Endothelial cell of umbilical vein (primary cell): ENCODE results near the gene NRXN3. TPM values are rescaled to one million over a fixed set of nuclear protein-coding genes. Genes with fewer than 3 reads are reported as not detected.

Source experiments
- BruUV-seq: library from RNA; stranded (reverse); fragments of 400-500 nt; replicated peaks from 2 replicates; lab custom pipeline; 2021; lab: Mats Ljungman, UMichigan
- CTCF ChIA-PET: fragments of 300-600, 350-600 bp; sonication (Branson Sonifier 250); formaldehyde crosslinking; loops from one replicate; lab custom pipeline; 2021; ENCODE audit warnings: antibody characterized with exemption, inconsistent platforms; lab: Charles Lee
- POLR2A ChIA-PET: fragments of 300-600, 350-600 bp; sonication (Branson Sonifier 250); formaldehyde crosslinking; loops from one replicate; lab custom pipeline; 2021; ENCODE audit warnings: antibody characterized with exemption, inconsistent platforms; lab: Charles Lee
- DNase-seq: peaks from one replicate; pipeline ENCODE4 v3.0.0-alpha.2; 2011; ENCODE audit warnings: low read depth, low spot score
- FAIRE-seq: peaks from 2 replicates; lab custom pipeline; 2011; peaks lifted over from hg19 to GRCh38; lab: Jason Lieb, UNC
- H2AFZ ChIP-seq: 2 replicates; pipeline ENCODE4 v1.6.0; 2012; ENCODE audit warnings: low read depth, low read length, control low read depth, inconsistent platforms
- H3K27ac ChIP-seq: 2 replicates; pipeline ENCODE4 v1.5.1; 2011; ENCODE audit warnings: low read depth, mild to moderate bottlenecking, control low read depth, low read length, moderate library complexity; ENCODE audit not compliant: insufficient read depth
- H3K27me3 ChIP-seq, 2 experiments: 2 replicates each; pipeline versions ENCODE4 v1.6.0 to v1.6.1; 2011; ENCODE audit warnings: low read length in 2 of 2, mixed read lengths in 1 of 2; ENCODE audit not compliant: control insufficient read depth in 2 of 2, insufficient read depth in 2 of 2
- H3K36me3 ChIP-seq, 2 experiments: 2 replicates in 1 of 2; 3 replicates in 1 of 2; pipeline ENCODE4 v1.5.1; 2011; ENCODE audit warnings: low read length in 2 of 2, mild to moderate bottlenecking in 1 of 2, moderate library complexity in 1 of 2; ENCODE audit not compliant: control insufficient read depth in 2 of 2, insufficient read depth in 2 of 2; ENCODE audit errors: extremely low read depth in 1 of 2
- H3K4me1 ChIP-seq: 3 replicates; pipeline ENCODE4 v1.5.1; 2011; ENCODE audit warnings: mild to moderate bottlenecking, low read length; ENCODE audit not compliant: control insufficient read depth, insufficient read depth; ENCODE audit errors: extremely low read depth
- H3K4me2 ChIP-seq: 2 replicates; pipeline ENCODE4 v1.6.1; 2011; ENCODE audit warnings: low read length, control low read depth, mixed read lengths; ENCODE audit not compliant: insufficient read depth
- H3K4me3 ChIP-seq, 3 experiments: fragments of 200-600 bp in 1 of 3; sonication (generic), shearing (Covaris generic) in 1 of 3; replicated peaks in 1 of 3; 2 replicates each; pipeline ENCODE4 v1.5.1; 2011 to 2016; ENCODE audit warnings: control low read depth in 3 of 3, low read length in 3 of 3, mild to moderate bottlenecking in 2 of 3, inconsistent platforms in 1 of 3, low read depth in 1 of 3, moderate library complexity in 1 of 3; ENCODE audit not compliant: insufficient read depth in 1 of 3
- H3K79me2 ChIP-seq: 2 replicates; pipeline ENCODE4 v1.6.0; 2012; ENCODE audit warnings: low read length, inconsistent platforms; ENCODE audit not compliant: control insufficient read depth, insufficient read depth
- H3K9ac ChIP-seq: replicated peaks from 2 replicates; pipeline ENCODE3; 2011; ENCODE audit warnings: low read length, control low read depth; ENCODE audit not compliant: insufficient read depth; ENCODE audit errors: extremely low read depth
- H3K9me1 ChIP-seq: replicated peaks from 3 replicates; pipeline ENCODE4 v1.6.0; 2011; ENCODE audit warnings: mild to moderate bottlenecking, low read length; ENCODE audit not compliant: control insufficient read depth, insufficient read depth; ENCODE audit errors: extremely low read depth
- H3K9me3 ChIP-seq: replicated peaks from 2 replicates; pipeline ENCODE4 v1.5.1; 2012; ENCODE audit warnings: low read length, inconsistent platforms; ENCODE audit not compliant: control insufficient read depth, insufficient read depth
- H4K20me1 ChIP-seq: replicated peaks from 2 replicates; pipeline ENCODE3; 2011; ENCODE audit warnings: mild to moderate bottlenecking, low read length; ENCODE audit not compliant: control insufficient read depth, insufficient read depth; ENCODE audit errors: extremely low read depth
- CTCF ChIP-seq, 2 donors: IDR thresholded peaks; 1 replicate in 1 of 2; 2 replicates in 1 of 2; pipeline ENCODE4 v1.5.1; 2011; ENCODE audit warnings: low read length in 2 of 2, mild to moderate bottlenecking in 2 of 2, moderate library complexity in 2 of 2, control low read depth in 1 of 2, inconsistent platforms in 1 of 2, low read depth in 1 of 2; ENCODE audit not compliant: insufficient read depth in 1 of 2; ENCODE audit errors: extremely low read depth in 1 of 2
- EZH2 ChIP-seq: IDR thresholded peaks from 2 replicates; pipeline ENCODE4 v1.6.1; 2012; ENCODE audit warnings: borderline replicate concordance, low read depth, mild to moderate bottlenecking, moderate library complexity, low read length, inconsistent platforms; ENCODE audit not compliant: severe bottlenecking
- FOS ChIP-seq: IDR thresholded peaks from 2 replicates; pipeline ENCODE4 v1.6.1; 2011; ENCODE audit warnings: mild to moderate bottlenecking, low read length, moderate library complexity, borderline replicate concordance; ENCODE audit not compliant: insufficient read depth
- GATA2 ChIP-seq: IDR thresholded peaks from 2 replicates; pipeline ENCODE4 v1.7.0; 2011; ENCODE audit warnings: low read depth, mild to moderate bottlenecking, moderate library complexity, mixed read lengths, low read length; ENCODE audit not compliant: insufficient read length, insufficient read depth
- JUN ChIP-seq: IDR thresholded peaks from 2 replicates; pipeline ENCODE4 v1.6.1; 2011; ENCODE audit warnings: borderline replicate concordance, low read depth; ENCODE audit not compliant: insufficient read length, insufficient read depth
- MAX ChIP-seq: IDR thresholded peaks from 2 replicates; pipeline ENCODE4 v1.6.1; 2011; ENCODE audit not compliant: insufficient read depth, insufficient read length
- MYC ChIP-seq: IDR thresholded peaks from one replicate; pipeline ENCODE4 v1.6.1; 2011; ENCODE audit warnings: mild to moderate bottlenecking, low read depth, low read length
- POLR2A ChIP-seq: IDR thresholded peaks from 2 replicates; pipeline ENCODE4 v1.6.1; 2012; ENCODE audit warnings: low read depth, mild to moderate bottlenecking, control low read depth, low read length
- POLR2AphosphoS5 ChIP-seq: IDR thresholded peaks from 2 replicates; pipeline ENCODE4 v1.6.1; 2012; ENCODE audit warnings: low read depth, mild to moderate bottlenecking, control low read depth, low read length, moderate library complexity; ENCODE audit not compliant: insufficient read depth
- dilution Hi-C: fragments of 300-500 bp; cut with MboI; formaldehyde crosslinking; loops from one replicate; pipeline ENCODE4 v1.15.0; 2019; ENCODE audit warnings: low sequenced_read_pairs; ENCODE audit not compliant: extremely low pct_ligation_motif_present
- intact Hi-C: fragments of 100-400 bp; cut with micrococcal nuclease; formaldehyde crosslinking; loops from one replicate; pipeline ENCODE4 v1.10.0; 2022
- polyA plus RNA-seq, 4 experiments: library from polyadenylated mRNA; depleted of rRNA in 3 of 4; stranded (reverse) in 3 of 4; unstranded in 1 of 4; fragments of >200 nt; gene quantifications; 2 replicates each; pipeline versions ENCODE4 v1.2.1 to v1.2.3, GENCODE V29; 2011 to 2012; ENCODE audit warnings: missing spikeins in 1 of 4
- total RNA-seq: library from RNA; stranded (reverse); gene quantifications from 2 replicates; pipeline ENCODE4 v1.2.3, GENCODE V29; 2021

Gene NRXN3
- total and polyA plus RNA-seq, 2 donors (not counting 3 experiments of a cell fraction or from before 2014, with no cell fraction given) = 0.72 to 4.2 TPM

- no TSS peak for BruUV-seq
- Histone ChIP-seq H3K27me3 (no peaks in the 10 kb centered on the region), H3K9me3 (peaks cover 7% of the 10 kb centered on the region), H3K9me1 (no peaks in the 10 kb centered on the region), H3K36me3 (no peaks in the 10 kb centered on the region), H2AFZ (no peak overlapping the region), H4K20me1 (no peaks in the 10 kb centered on the region), H3K4me1 (no peaks in the 10 kb centered on the region), H3K4me3 (no peak overlapping the region), H3K4me2 (no peak overlapping the region), H3K79me2 (no peaks in the 10 kb centered on the region), H3K9ac (no peak overlapping the region), H3K27ac (no peak overlapping the region)
- dilution Hi-C loops = no loop called here
- ChIA-PET POLR2A (no interaction called here), CTCF (no interaction called here)
- TF ChIP-seq POLR2A = no peak
- no peak for TF ChIP-seq GATA2
- no peak for TF ChIP-seq JUN
- no peak for TF ChIP-seq EZH2
- TF ChIP-seq POLR2AphosphoS5 = no peak
- TF ChIP-seq MAX = no peak
- TF ChIP-seq FOS = no peak
- no peak for TF ChIP-seq MYC
- TF ChIP-seq CTCF (IDR thresholded peaks at IDR 0.05; ENCODE audit: extremely low read depth in 1 of 2, insufficient read depth in 1 of 2, low read depth in 1 of 2, low read length in 2 of 2) = no peak
- intact Hi-C loops = no loop called here
- no peak for DNase-seq
- FAIRE-seq = no peak
These were observed 1618.2 kb downstream of the NRXN3 start for GRCh38 chr14:79788346-79788745.
